ENCODE results near the gene GFAP. TPM values are rescaled to one million over a fixed set of nuclear protein-coding genes. Genes with fewer than 3 reads are reported as not detected.

Gene GFAP
- polyA plus RNA-seq, 1 of the 3 experiments (the other 2 are of a cell fraction) = 0.48 TPM

DNA sequence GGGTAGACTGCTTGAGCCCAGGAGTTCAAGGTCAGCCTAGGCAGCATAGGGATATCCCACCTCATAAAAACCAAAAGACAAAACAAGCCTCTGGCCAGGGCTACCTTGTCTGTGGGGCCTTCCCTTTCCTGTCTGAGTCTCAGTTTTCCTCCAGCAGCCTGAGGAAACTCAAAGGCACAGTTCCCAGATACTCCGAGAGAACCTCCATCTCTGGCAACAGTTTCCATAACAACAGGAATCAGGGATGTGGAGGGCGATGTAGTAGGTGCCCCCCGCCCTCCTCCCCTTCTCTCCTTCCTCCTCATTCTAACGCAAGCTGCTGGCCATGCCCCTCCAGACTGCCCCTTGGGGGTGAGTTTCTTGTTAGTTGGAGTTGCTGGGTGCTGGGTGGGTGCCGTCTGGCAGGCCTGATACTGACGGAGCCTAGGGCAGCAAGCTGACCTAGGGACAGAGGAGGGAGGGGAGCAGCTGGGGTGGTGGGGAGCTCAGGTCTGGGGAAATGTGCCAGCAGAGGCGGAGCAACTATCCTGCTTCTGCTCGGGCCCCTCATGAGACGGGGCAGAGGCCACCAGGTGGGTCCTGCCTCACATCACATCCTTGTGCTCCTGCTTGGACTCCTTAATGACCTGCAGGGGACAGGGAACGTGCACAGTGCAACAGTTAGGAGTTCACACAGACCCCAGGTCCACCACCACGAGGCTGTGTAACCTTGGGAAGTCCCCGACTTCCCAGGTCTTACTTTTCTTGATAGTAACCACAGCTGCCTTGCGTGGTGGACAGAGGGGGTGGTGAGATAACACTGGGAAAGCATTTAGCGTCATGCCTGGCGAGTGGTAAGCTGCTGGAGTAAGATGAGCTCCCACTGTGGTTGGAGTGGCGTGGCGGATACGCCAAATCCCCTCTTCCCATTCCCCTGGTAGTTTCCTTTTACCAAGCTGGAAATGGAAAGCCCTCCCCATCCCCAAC is 8.3 kb downstream of the GFAP start:
- Histone ChIP-seq H3K79me2 (ENCODE audit: insufficient read depth) (no peaks in the 10 kb centered on the region), H3K36me3 (replicated peaks in 1 of 2; ENCODE audit: control insufficient read depth in 1 of 2, insufficient read depth in 2 of 2, low read length in 1 of 2) (no peaks in the 10 kb centered on the region), H3F3A (replicated peaks; ENCODE audit: insufficient read depth) (peaks cover 32% of the 10 kb centered on the region), H3K4me2 (no peak overlapping the region; the same call in 1 of the 2 replicates), H3K9ac (peak overlapping the region; percentile 36; the same call in 1 of the 2 replicates), H3K9me2 (no peaks in the 10 kb centered on the region), H4K20me1 (ENCODE audit: insufficient read depth) (no peaks in the 10 kb centered on the region), H3K27ac (ENCODE audit: low read depth in 2 of 2, low read length in 1 of 2) (peak overlapping the region in 1 of 2 experiments; percentile 98; a peak in 2 of 4 replicates), H3K4me3 (ENCODE audit: low read depth in 2 of 2, low read length in 1 of 2) (no peak overlapping the region), H3K4me1 (ENCODE audit: control insufficient read depth in 1 of 2, insufficient read depth in 2 of 2, low read depth in 1 of 2, low read length in 1 of 2) (peaks cover 9 to 40% of the 10 kb centered on the region in 2 experiments; a peak in 3 of 4 replicates), H3K27me3 (ENCODE audit: insufficient read depth) (no peaks in the 10 kb centered on the region), H3K9me3 (no peaks in the 10 kb centered on the region), H2AFZ (ENCODE audit: low read depth) (no peak overlapping the region)
- no peak for DNase-seq
- no peak for TF ChIP-seq POLR2AphosphoS5 (IDR thresholded peaks at IDR 0.05; ENCODE audit: low read depth, low read length)
- CTCF ChIA-PET = interaction anchor here (0.7 to 2.4 kb wide), 7 partner anchors 13 to 244 kb away, joined by 3 to 13 read pairs (median 3); partner anchors contain the start of gene PLCD3
- 91% methylated on average over 16 of the region's 18 CpGs for WGBS (ENCODE audit: low lambda C conversion rate)
- POLR2A ChIA-PET = interaction anchor here (0.8 kb wide), 1 partner anchor 56 kb away, joined by 3 read pairs; no protein-coding TSS in a partner anchor

DNA sequence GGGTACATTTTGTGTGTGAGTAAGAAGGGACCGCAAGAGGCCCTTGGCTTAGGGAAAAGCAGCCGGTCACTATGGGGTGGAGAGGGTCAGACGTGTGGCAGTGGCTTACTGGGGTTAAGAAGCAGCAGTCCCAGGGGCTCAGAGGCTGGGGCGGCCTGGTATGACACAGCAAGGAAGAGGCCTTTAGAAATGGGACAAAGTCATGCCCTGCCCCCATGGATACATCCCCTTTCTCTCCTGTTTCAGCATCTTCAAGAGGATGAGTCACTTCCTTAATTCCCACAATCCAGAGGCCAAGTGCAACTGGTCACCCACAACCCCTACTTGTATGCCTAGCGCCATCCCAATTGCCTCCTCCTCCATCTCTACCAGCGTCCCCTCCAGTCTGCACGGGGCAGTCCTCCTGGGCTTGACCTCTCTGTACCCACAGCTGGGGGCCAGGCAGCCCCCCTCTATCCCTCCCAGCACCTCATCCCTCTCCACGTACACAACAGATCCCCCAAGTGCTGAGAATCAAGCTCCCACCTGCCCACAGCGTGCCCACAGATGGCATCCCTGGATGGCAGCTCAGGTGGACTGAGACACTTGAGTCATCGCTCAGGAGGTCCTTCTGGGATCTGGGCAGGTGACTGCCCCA is 9.2 kb downstream of the GFAP start:
- DNase-seq = no peak
- Histone ChIP-seq H3K9me2 (no peaks in the 10 kb centered on the region), H3K36me3 (replicated peaks in 1 of 2; ENCODE audit: control insufficient read depth in 1 of 2, insufficient read depth in 2 of 2, low read length in 1 of 2) (no peaks in the 10 kb centered on the region), H3F3A (replicated peaks; ENCODE audit: insufficient read depth) (peaks cover 39% of the 10 kb centered on the region), H2AFZ (ENCODE audit: low read depth) (no peak overlapping the region), H3K4me1 (ENCODE audit: control insufficient read depth in 1 of 2, insufficient read depth in 2 of 2, low read depth in 1 of 2, low read length in 1 of 2) (peaks cover 8 to 47% of the 10 kb centered on the region in 2 experiments; a peak in 3 of 4 replicates), H3K79me2 (ENCODE audit: insufficient read depth) (no peaks in the 10 kb centered on the region), H3K27me3 (ENCODE audit: insufficient read depth) (no peaks in the 10 kb centered on the region), H3K27ac (ENCODE audit: low read depth in 2 of 2, low read length in 1 of 2) (peak overlapping the region; percentile 51 to 98; a peak in 3 of 4 replicates), H4K20me1 (ENCODE audit: insufficient read depth) (no peaks in the 10 kb centered on the region), H3K9me3 (no peaks in the 10 kb centered on the region), H3K4me3 (ENCODE audit: low read depth in 2 of 2, low read length in 1 of 2) (no peak overlapping the region), H3K9ac (peak overlapping the region; percentile 73), H3K4me2 (peak overlapping the region; percentile 56)
- CTCF ChIA-PET = interaction anchor here (1.1 to 2.4 kb wide), 3 partner anchors 14 to 226 kb away, joined by 3 to 13 read pairs (median 4); partner anchors contain the start of gene PLCD3
- POLR2A ChIA-PET = no interaction called here
- WGBS (ENCODE audit: low lambda C conversion rate) = 53% methylated on average over 9 of the region's 10 CpGs
- TF ChIP-seq POLR2AphosphoS5 (IDR thresholded peaks at IDR 0.05; ENCODE audit: low read depth, low read length) (no peak), GATA2 (CRISPR knock-in tag; IDR thresholded peaks at IDR 0.05) (no peak), CHD2 (IDR thresholded peaks at IDR 0.05; ENCODE audit: low read length, partially characterized antibody) (no peak), YY1 (IDR thresholded peaks at IDR 0.05; ENCODE audit: low read depth) (peak; percentile 35; the same call in 1 of the 2 replicates), EP300 (IDR thresholded peaks at IDR 0.05; ENCODE audit: borderline replicate concordance in 1 of 2, low read depth in 1 of 2, low read length in 1 of 2) (peak in 1 of 2 experiments; percentile 66; a peak in 1 of 4 replicates), ELF1 (IDR thresholded peaks at IDR 0.05) (no peak; the same call in 1 of the 2 replicates), FOXM1 (IDR thresholded peaks at IDR 0.05; ENCODE audit: low read depth) (no peak), TAF1 (IDR thresholded peaks at IDR 0.05; ENCODE audit: borderline replicate concordance, low read depth, low read length) (peak; percentile 45; the same call in 1 of the 2 replicates), FOSL2 (IDR thresholded peaks at IDR 0.05; ENCODE audit: borderline replicate concordance, low read depth) (peak; percentile 92; the same call in 1 of the 2 replicates), TEAD4 (IDR thresholded peaks at IDR 0.05; ENCODE audit: borderline replicate concordance, insufficient read depth) (0 out of 2 replicates have a peak, but pooled peaks have one; percentile 43), MEF2A (IDR thresholded peaks at IDR 0.05; ENCODE audit: borderline replicate concordance, low read depth) (no peak)
- TF ChIP-seq, protein P1, sequence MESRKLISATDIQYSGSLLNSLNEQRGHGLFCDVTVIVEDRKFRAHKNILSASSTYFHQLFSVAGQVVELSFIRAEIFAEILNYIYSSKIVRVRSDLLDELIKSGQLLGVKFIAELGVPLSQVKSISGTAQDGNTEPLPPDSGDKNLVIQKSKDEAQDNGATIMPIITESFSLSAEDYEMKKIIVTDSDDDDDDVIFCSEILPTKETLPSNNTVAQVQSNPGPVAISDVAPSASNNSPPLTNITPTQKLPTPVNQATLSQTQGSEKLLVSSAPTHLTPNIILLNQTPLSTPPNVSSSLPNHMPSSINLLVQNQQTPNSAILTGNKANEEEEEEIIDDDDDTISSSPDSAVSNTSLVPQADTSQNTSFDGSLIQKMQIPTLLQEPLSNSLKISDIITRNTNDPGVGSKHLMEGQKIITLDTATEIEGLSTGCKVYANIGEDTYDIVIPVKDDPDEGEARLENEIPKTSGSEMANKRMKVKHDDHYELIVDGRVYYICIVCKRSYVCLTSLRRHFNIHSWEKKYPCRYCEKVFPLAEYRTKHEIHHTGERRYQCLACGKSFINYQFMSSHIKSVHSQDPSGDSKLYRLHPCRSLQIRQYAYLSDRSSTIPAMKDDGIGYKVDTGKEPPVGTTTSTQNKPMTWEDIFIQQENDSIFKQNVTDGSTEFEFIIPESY (IDR thresholded peaks at IDR 0.05; ENCODE audit: borderline replicate concordance, low read depth) = no peak
- TF ChIP-seq, protein P2, sequence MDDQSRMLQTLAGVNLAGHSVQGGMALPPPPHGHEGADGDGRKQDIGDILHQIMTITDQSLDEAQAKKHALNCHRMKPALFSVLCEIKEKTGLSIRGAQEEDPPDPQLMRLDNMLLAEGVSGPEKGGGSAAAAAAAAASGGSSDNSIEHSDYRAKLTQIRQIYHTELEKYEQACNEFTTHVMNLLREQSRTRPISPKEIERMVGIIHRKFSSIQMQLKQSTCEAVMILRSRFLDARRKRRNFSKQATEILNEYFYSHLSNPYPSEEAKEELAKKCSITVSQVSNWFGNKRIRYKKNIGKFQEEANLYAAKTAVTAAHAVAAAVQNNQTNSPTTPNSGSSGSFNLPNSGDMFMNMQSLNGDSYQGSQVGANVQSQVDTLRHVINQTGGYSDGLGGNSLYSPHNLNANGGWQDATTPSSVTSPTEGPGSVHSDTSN (IDR thresholded peaks at IDR 0.05) = no peak
- TF ChIP-seq, protein P3, sequence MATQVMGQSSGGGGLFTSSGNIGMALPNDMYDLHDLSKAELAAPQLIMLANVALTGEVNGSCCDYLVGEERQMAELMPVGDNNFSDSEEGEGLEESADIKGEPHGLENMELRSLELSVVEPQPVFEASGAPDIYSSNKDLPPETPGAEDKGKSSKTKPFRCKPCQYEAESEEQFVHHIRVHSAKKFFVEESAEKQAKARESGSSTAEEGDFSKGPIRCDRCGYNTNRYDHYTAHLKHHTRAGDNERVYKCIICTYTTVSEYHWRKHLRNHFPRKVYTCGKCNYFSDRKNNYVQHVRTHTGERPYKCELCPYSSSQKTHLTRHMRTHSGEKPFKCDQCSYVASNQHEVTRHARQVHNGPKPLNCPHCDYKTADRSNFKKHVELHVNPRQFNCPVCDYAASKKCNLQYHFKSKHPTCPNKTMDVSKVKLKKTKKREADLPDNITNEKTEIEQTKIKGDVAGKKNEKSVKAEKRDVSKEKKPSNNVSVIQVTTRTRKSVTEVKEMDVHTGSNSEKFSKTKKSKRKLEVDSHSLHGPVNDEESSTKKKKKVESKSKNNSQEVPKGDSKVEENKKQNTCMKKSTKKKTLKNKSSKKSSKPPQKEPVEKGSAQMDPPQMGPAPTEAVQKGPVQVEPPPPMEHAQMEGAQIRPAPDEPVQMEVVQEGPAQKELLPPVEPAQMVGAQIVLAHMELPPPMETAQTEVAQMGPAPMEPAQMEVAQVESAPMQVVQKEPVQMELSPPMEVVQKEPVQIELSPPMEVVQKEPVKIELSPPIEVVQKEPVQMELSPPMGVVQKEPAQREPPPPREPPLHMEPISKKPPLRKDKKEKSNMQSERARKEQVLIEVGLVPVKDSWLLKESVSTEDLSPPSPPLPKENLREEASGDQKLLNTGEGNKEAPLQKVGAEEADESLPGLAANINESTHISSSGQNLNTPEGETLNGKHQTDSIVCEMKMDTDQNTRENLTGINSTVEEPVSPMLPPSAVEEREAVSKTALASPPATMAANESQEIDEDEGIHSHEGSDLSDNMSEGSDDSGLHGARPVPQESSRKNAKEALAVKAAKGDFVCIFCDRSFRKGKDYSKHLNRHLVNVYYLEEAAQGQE (IDR thresholded peaks at IDR 0.05; ENCODE audit: low read depth, low read length) = no peak

Measured in SK-N-SH (cell line).